Activated T-cell treated with anti-CD3 and anti-CD28 coated beads for 48 hours (primary cell): ENCODE measurements around the gene NOSIP.

ENCODE experiments used
- DNase-seq: peaks from one replicate; pipeline ENCODE4 v3.0.0-alpha.2; 2020; ENCODE audit warnings: low read depth

Gene NOSIP

DNA sequence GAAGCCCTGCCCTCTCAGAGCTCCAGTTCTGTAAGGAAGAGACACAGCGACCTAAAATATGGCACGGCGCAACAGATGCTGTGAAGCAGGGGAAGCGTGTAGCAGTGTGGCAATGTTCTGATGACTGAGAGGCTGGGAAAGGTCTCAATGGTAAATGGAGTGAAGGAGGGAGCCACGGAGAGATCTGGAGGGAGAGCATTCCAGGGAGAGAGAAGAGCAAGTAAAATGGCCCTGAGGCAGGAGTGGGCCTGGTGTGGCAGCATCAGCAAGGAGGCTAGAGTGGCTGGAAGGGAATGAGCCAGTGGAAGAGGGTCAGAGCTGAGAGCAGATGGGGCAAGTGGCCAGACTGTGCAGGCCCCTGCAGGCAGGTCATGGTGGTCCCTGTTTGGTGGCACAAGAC, 36.2 kb downstream of the NOSIP start:
- DNase-seq = no peak

DNA sequence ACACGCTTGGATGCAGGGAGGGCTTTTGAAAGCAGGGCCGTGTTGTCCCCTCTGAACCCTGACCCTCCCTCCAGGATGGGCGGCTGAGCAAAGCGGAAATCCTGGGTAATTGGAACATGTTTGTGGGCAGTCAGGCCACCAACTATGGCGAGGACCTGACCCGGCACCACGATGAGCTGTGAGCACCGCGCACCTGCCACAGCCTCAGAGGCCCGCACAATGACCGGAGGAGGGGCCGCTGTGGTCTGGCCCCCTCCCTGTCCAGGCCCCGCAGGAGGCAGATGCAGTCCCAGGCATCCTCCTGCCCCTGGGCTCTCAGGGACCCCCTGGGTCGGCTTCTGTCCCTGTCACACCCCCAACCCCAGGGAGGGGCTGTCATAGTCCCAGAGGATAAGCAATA, 37.3 kb downstream of the NOSIP start:
- DNase-seq = no peak

DNA sequence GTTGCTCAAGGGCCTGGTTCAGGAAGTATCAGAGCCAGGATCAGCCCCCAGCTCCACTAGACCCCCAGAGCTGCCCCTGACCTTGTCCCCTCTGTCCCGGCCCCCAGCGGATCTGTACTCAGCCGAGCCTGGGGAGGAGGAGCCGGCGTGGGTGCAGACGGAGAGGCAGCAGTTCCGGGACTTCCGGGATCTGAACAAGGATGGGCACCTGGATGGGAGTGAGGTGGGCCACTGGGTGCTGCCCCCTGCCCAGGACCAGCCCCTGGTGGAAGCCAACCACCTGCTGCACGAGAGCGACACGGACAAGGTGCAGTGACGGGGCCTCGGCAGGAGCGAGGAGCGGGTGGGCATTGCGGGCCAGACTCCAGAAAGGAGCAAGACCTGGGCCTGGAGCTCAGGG, 37.9 kb downstream of the NOSIP start:
- no peak for DNase-seq

DNA sequence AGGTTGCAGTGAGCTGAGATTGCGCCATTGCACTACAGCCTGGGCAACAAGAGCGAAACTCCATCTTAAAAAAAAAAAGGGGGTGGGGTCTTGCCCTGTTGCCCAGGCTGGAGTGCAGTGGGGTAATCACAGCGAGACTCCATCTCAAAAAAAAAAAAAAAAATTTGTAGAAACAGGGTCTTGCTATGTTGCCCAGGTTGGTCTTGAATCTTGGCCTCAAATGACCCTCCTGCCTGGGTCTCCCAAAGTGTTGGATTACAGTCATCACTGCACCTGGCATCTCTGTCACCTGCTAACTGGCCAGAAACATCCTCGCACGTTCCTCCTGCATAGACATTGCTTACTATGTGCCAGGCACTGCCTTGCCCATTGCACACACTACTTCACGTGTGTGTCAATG, 38.4 kb downstream of the NOSIP start:
- no peak for DNase-seq

DNA sequence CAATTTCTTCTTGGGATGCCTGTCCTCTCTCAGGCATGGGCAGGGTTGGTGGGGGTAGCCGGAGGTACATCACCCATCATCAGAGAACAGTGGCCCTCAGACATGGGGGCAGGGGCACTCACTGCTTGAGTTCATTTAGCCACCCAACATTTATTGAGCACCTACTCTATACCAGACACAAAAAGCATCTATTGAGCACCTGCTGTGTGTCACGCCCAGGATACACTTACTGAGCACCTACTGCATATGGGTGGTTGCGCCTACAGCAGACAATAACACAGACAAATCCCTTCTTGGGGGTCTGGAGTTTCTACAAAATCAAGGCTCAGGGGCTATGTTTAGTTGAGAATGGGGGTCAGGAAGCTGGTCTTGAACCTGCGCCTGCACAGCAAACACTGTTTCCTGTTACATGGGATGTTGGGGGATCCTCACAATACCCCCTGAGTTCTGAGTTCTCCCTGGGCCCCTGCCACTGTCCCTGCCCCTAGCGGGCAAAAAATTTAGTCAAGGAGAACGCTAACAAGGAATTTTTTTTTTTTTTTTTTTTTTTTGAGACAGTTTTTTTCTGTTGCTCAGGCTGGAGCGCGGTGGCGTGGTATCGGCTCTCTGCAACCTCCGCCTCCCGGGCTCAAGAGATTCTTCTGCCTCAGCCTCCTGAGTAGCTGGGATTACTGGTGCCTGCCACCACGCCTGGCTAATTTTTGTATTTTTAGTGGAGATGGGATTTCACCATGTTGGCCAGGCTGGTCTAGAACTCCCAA, 41.0 kb downstream of the NOSIP start:
- DNase-seq = no peak

DNA sequence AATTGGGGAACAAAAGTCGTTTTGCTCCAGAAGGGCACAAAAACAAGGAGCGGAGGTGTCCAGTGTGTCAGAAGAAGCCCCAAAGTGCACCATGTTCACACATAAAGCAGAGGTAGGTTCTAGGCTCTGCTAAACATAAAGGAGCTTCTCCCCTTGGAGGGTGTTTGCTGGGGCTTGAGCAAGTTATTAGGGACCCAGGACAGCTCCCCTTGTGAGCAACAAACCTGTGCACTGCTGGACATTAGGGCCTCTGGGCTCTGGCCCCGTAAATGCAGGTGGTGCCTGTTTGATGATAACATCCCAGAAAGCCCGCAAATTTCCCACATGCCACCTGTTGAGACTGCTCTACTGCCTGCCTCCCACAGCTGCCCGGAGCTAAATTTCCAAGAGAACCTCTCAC, 41.7 kb downstream of the NOSIP start:
- DNase-seq = no peak

DNA sequence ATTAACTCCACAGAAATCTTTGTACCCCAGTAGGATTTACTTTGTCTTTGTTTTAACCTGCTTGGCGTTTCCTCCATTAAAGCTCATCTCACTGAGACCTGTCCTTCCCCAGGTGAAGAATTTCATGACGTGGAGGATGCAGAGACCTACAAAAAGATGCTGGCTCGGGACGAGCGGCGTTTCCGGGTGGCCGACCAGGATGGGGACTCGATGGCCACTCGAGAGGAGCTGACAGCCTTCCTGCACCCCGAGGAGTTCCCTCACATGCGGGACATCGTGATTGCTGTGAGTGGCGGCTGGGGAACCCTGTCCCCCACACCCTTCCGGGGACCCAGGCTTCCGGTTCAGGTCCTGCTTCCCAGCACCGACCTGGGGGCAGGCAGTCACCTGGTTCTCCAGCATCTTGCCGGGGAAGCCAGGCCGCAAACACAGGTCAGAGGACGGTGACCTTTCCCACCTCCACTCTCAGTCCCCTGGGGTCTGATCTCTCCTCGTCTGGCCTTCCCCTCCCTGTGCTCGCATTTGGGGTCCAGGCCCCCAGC, 43.4 kb downstream of the NOSIP start:
- no peak for DNase-seq

DNA sequence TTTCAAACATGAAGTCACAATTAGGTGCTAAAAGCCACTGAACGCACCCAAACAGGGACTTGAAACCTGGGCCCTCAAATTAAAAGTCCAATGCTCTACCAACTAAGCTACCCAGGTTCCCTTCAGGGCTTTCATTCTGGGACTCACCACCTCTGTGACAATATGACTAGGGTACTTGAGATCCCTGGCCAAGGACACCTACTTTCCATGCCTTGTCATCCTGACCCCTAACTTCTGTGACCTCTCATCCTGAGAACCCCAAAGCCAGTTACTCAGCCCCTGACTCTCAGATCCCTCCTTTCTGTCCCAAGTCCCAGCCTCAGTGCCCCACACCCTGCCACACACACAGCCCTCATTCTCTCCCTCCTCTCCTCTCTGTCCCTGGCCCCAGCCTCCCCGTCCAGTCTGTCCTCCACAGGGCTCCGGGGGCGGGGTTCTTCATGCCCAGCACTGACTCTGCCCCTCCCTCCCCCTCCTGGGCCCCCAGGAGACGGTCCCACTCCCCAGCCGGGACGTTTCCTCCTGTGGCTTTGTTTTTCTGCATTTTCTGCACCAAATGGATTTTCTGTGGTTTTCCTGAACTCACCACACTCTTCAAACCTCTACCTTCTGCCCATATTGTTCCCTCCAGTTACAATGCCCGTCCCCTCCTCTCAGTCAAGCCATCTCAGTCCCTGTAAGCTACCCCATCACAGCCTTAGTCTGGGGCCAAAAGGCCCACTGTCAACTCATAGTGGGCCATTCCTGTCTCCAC, 45.5 kb downstream of the NOSIP start:
- DNase-seq = no peak

DNA sequence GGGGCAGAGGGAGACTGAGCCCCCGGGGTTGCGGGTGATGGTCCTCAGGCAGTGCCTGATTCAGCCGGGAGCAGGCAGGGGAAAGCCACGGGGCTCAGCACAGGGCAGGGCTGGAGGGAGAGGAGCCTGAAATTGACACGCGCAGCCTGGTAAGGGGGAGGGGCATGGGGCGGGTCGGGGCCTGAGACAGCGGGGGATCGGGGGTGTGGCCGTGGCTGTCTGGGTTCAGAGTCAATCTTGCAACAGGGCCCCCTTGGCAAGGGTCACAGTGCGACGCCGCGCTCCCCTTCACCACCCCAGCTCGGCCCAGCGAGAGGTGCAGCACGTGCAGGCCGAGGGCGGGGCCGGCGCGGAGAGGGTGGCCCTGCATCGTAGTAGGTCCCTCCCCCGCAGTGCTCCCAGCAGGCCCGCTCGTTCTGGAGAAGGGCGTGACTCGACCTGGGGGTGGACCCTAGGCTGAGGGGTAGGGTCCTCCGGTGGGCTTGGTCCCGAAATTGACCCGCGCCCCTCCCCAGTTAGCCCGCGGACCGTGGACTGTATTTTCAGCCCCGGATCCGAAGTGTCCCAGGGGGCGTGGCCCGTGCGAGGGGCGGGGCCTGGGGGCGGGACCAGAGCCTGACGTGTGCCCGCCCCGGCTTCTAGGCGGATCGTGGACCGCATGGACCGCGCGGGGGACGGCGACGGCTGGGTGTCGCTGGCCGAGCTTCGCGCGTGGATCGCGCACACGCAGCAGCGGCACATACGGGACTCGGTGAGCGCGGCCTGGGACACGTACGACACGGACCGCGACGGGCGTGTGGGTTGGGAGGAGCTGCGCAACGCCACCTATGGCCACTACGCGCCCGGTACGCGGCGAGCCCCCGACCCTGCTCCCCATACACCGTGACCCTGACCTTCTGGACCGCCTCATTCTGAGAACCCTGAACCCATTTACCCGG, 46.5 kb downstream of the NOSIP start:
- peak; percentile 78 for DNase-seq

DNA sequence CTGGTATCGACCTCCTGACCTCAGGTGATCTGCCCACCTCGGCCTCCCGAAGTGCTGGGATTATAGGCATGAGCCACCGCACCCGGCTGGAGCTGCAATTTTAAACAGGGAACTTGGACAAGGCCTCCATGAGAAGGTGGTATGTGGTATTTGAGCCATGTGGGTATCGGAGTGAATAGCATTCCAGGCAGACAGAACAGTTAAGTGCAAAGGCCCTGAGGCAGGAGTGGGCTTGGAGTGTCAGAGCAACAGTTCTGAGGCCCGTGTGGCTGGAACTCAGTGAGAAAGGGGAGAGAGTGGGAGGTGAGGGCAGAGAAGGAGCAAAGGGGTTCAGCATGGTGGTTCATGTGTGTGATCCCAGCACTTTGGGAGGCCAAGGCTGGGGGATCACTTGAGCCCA, 49.6 kb downstream of the NOSIP start:
- no peak for DNase-seq

DNA sequence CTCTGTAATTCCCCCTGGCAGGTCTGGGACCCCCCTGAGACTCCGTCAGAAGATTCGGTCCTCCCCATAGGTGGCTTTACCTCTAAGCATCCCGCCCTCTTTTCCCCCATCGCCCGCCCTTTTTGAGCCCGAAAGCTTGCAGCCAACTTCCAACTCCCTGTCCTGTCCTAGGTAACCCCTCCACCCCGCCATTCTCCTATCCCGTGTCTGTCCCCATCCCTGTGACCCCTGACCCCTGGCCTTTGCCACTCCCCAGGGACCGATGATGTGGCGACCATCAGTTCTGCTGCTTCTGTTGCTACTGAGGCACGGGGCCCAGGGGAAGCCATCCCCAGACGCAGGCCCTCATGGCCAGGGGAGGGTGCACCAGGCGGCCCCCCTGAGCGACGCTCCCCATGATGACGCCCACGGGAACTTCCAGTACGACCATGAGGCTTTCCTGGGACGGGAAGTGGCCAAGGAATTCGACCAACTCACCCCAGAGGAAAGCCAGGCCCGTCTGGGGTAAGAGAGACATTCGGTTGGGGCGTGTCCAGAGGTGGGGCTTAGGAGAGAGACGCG, 52.1 kb downstream of the NOSIP start:
- DNase-seq = no peak

DNA sequence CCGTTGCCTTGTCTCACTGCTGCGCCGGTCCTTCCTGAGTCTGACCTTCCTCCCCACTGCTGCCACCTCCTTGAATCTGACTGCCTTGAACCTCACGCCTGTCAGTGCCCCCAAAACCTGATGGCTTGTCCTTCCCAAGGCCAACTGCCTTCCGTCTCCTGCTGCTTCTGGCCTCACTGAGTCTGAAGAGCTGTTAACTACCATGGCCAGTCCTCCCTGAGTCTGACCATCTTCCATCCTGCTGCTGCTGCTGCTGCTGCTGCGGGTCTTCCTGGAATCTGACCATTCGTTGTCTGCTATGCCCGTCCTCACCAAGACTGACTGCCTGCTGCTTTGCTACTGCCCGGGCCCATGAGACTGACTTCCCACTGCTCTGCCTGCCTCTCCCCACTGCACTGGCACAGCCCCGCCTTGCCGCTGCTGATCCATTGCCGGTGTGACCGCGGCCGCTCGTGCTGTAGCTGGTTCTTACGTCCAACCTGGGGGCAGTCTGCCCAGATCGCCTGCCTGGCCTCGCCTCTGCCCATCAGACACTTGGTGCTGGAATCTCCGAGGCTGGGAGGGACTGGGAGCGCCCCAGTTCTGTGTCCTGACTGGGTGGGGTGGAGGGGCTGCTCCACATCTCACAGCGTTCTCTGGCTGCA, 55.4 kb downstream of the NOSIP start:
- DNase-seq = no peak

DNA sequence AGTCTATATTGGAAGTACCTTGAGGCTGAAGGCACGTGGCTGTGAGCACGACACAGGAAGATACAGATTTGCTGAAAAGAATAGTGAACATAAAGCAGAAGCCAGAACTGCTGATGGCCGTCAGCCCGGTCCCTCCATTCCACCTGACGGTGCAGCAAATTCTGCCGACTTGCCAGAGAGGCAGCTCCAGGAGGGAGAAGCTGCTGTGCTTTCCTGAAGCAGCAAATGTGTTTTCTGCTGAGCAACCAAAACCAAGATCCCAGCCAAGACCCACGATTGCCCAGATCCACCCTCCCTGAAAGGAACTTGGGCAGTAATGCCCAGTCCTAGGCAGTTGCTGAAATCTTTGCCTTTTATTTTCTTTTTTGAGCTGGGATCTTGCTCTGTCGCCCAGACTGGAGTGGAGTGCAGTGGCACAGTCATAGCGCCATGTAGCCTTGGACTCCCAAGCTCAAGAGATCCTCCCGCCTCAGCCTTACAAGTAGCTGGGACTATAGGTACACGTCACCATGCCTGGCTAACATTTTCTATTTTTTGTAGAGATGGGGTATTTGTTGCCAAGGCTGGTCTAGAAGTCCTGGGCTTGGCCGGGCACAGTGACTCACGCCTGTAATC, 59.5 kb downstream of the NOSIP start:
- no peak for DNase-seq

DNA sequence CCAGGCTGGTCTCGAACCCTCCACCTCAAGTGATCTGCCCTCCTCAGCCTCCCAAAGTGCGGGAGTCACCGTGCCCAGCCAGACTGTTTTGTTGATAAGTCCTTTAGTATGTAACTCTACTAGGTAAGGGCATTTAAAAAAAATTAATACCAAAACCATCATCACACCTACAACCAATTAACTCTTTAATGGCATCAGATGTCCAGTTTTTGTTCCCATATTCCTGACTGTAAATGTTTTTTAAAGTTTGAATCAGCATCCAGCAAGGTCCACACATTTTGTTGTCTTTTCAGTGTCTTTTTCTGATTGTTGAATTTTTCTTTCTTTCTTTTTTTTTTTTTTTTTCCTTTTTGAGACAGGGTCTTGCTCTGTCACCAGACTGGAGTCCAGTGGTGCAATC, 62.3 kb downstream of the NOSIP start:
- no peak for DNase-seq

DNA sequence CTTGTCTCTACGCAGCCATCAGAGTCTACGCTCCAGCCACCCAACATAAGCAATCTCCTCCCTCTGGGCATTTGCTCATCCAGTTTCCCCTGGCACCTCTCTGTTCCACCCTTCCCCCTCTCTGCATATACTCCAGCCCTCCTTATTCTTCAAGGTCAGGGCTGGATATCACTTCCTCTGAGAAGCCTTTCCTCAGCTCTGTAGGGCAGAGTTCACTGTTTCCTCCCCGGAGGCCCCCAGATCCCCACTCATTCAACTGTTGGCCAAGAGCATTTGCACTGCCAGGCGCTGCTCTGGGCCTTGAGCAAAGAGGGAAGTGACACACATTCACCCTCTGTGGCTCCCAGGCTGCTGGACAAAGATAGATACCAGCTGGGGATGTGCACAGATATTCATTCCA, 64.6 kb downstream of the NOSIP start:
- DNase-seq = no peak

DNA sequence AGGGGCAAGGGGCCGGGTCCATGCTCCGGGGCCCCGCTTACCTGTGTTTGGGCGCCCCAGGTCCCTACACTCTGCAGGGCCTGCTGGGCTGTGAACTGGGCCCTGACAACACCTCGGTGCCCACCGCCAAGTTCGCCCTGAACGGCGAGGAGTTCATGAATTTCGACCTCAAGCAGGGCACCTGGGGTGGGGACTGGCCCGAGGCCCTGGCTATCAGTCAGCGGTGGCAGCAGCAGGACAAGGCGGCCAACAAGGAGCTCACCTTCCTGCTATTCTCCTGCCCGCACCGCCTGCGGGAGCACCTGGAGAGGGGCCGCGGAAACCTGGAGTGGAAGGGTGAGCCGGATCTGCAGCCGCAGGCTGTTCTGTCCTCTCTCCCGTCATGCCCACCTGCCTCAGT, 66.2 kb downstream of the NOSIP start:
- DNase-seq = no peak

DNA sequence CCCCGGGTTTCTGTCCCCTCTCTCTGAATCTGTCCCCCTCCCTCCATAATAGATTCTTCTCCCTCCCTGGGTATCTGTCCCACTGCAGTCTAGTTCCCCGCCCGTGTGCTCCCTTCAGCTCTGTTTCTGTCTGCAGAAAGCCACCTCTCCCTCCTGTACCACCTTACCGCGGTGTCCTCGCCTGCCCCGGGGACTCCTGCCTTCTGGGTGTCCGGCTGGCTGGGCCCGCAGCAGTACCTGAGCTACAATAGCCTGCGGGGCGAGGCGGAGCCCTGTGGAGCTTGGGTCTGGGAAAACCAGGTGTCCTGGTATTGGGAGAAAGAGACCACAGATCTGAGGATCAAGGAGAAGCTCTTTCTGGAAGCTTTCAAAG, 66.6 kb downstream of the NOSIP start:
- no peak for DNase-seq

DNA sequence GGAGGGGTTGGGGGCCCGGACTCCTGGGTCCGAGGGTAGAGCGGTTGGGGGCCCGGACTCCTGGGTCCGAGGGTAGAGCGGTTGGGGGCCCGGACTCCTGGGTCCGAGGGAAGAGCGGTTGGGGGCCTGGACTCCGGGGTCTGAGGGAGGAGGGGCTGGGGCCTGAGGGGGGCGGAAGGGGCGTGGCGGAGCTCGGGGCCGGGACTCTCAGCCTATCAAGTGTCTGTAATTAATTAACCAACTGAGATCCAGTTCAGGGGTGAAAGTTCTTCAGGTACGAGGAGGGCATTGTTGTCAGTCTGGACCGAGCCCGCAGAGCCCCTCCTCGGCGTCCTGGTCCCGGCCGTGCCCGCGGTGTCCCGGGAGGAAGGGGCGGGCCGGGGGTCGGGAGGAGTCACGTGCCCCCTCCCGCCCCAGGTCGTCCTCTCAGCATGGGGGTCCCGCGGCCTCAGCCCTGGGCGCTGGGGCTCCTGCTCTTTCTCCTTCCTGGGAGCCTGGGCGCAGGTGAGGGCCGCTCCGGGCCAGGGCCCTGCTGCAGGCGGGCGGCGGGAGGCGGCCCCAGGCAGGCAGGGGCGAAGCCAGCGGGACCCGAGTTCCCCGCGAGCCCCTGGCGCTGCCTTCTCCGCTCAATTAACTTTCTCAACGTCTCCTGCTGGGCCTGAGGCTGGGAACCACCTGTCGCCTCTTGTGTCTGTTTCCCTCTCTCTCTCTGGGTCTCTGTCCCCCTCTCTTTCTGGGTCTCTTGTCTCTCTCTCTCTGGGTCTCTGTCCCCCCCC, 67.2 kb downstream of the NOSIP start:
- peak; percentile 22 for DNase-seq

DNA sequence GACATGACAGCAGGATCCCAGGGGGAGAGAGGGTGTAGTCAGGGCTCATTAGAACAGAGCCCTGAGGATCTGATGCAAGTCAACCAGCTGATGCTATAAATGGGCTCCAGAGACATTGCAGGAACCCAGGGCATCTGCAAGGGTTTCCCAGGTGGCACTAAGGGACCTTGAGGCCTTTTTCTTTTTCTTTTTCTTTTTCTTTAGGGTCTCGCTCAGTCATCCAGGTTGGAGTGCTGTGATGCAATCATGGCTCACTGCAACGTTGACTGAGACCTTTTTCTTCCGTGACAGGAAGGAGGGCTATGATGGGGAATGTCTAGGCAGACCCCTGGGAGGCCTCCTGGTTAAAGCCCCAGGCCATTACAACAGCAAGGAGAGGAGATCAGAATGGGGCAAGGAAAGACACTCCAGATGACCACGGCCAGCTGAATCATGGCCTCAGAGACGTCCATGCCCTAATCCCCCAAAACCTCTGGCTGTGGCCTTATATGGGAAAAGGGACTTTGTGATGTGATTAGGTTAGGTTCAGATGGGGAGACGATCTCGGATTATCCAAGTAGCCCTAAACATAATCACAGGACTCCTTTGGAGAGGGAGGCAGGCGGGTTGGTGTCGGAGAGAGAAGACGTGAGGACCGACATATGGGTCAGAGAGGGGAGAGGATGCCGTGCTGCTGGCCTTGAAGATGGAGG, 72.4 kb downstream of the NOSIP start:
- no peak for DNase-seq
